Kasumi-1 (cell line): ENCODE measurements around the gene USP4.

Experiments used
- DNase-seq, 2 experiments: peaks; one replicate each; lab custom pipeline; 2025; lab: John Stamatoyannopoulos, UW

USP4 gene

DNA sequence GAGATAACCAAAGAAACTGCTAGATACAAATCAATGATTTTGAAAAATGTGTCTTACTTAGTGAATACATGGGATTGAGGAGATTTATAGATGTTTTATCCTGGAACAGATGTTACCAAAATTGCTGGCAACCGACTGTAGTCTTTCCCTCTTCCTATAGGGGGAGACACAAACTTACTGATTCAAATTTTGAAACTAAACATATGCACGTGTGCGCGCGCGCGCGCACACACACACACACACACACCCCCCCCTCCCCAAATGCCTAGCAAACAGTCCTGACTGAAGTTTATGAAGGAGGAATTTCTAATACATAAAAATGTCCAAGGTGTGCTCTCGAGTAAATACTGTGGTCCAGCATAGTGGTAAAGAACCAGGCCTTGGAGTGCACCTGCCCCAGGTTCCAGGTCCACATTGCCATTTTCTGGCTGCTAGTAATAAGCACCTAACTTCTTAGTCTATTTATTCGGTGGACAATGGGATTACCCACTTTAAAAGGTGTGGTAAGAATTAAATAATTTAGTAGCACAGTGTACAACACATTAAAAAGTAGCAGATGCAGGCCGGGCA, 44.3 kb downstream of the USP4 start:
- DNase-seq = peak; percentile 59 to 68

- DNase-seq = no peak
Measured at GRCh38 chr3:49294343-49294742, 45.5 kb downstream of the USP4 start.

- DNase-seq = no peak
Measured at GRCh38 chr3:49283997-49284396, 55.9 kb downstream of the USP4 start.

- DNase-seq = no peak
Measured at GRCh38 chr3:49279376-49279775, 60.5 kb downstream of the USP4 start.

GRCh38 chr3:49278548-49278947, 61.3 kb downstream of the USP4 start:
- no peak for DNase-seq

DNA sequence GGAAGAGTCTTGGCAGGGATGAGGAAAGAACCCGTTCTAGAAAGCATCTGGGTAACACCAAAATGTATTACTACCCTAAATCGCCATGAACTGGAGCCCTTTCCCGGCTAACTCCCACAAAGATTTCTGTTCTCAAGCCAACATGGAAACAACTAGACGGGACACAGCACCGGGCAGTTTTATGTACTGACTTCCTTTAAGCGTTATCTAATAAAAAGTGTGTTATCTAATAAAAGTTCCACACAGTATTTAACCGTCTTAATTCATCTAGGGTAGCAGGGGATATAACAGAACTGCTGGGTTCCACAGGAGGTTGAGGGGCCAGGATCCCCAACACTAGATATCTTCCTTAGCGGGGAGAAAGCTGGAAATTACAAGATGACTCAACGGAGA, 62.5 kb downstream of the USP4 start:
- no peak for DNase-seq

DNA sequence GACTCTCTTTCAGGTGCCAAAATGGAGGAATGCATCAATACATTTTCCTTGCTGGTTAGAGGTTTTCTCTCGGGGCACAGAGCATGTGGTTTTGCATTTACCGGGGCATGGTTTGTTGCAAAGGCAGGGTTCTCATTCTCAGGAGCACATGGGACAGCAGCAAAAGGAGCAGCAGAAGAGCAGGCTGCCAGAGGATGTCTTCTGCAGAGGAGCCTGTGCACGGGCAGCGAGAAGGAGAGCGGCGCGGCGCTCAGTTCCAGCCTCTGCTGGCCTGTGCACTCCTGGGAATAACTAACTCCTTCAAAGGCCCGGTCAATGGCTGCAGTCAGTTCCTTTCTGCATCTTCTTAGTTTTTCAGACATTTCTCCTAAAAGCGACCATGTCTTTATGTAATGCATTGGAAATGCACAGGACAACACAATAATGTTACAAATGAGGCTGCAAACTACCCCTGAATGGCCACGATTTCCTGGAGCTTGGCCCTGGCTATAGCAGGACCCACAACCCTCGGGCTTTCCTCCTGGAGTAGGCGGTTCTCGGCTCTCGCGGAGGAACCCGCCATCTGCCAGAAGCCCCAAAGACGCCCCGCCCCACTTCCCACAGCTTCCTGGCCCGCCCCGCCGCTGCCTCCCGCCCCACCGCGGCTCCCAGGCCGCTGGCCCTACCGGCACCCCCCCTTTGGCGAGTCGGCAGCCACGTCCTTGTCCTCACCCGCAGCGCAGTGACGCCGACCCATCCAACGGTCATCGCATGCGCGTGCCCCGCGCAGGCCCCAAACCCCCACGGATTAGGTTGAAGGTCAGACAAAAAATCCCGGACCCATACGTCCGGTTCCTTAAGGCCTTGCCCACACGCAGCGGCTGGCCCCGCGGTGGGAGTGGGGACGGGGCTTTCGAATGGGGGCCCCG, 63.1 kb downstream of the USP4 start, which contains the start of gene C3orf62:
C3orf62 (minus strand) TSS at position 758 of the 908 bp plus-strand sequence; CDS start at position 398, 360 bp downstream.
- no peak for DNase-seq

GRCh38 chr3:49273825-49274532, 65.9 kb downstream of the USP4 start:
- no peak for DNase-seq

GRCh38 chr3:49271047-49271446, 68.8 kb downstream of the USP4 start:
- DNase-seq = no peak

- DNase-seq = no peak
Measured at GRCh38 chr3:49270156-49270500, 69.7 kb downstream of the USP4 start.

- DNase-seq = no peak
Measured at GRCh38 chr3:49269443-49270155, 70.3 kb downstream of the USP4 start.

GRCh38 chr3:49266410-49267095, 73.3 kb downstream of the USP4 start:
- DNase-seq = no peak

DNA sequence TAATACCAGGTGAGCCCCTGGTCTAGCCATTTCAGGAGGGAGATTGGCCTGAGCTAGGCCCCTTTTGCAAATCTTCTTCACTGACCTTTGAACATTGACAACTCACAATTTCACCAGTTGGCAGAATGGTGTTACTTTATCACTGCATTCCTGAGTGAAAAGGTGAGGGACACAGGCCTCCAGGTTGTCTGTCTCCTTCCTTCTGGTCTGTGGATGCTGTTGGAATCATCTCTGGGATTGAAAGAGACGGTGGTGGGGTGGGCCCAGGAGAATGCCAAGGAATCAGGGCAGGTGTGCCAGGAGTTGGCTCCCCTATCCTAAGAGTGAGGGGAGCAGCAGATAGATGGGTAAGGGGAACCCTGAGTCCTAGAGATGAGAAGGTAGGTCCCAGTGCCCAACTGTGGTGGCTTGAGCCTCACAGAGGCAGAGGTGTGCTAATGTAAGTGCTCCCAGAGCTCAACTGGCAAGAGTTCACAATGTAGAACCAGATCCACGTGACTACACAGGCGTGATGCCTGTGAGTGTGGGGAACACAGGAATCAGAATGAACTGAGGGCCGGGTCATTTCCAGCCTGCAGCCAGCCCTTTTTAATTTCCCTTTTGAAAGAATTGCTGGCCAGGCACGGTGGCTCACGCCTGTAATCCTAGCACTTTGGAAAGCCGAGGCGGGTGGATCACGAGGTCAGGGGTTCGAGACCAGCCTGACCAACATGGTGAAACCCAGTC, 74.0 kb downstream of the USP4 start:
- no peak for DNase-seq

GRCh38 chr3:49263159-49263889, 76.5 kb downstream of the USP4 start:
- DNase-seq = no peak

DNA sequence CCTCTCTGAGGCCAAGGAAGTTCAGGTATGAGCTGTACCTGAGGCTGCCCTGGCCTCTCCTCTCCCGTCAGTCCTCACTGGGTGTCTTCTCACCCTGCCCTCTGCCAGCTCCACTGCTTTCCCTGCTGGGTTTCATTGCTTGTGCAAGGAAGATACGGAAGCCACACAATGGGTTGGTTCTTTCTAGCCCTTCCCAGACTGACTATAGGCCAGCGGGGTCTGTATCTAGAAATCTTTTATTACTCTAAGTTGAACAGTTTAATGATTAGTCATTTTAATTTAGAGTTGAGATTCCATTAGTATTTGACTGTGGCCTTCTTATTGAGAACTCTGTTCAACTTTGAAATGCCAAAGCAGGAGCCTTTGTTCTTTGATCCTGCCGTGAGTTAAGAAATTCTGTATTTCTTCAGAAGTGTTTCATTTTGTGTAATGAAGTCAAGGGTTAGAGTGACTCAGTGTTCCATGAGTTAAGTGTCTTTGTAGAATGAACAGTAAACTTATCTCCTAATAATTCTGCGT, 79.0 kb downstream of the USP4 start:
- DNase-seq = no peak

- no peak for DNase-seq
Measured at GRCh38 chr3:49257187-49257586, 82.7 kb downstream of the USP4 start.

DNA sequence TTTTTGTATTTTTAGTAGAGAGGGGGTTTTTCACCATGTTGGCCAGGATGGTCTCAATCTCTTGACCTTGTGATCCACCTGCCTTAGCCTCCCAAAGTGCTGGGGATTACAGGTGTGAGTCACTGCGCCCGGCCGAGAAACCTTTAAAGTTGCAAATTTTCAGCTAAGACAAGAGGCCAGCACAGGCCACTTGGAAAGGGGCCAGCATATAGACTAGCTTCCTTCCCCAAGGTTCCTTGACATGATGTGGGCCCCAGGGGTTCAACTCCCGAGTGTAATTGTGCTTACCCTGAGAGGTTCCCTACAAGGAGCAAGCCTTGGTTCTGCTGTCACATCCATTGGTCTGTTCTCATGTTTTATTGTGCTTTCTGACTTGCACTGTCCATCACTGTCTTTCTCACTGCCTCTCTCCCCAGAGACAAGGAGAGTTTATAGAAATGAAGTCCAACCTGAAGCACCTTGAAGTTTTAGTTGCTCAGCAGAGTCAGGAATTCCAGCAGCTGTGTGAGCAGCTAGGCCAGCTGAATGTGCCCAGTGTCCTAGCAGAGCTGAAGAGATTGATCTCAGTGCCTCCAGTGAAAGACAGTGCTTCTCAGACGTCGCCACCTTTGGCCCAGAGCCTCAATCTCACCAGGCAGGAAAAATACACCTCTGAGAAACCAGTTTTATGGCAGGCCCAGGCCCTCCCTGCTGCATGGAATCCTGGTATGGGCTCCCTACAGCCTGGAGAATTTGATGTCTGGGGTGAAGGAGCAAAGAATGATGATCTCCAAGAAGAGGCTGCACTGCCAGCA, 83.9 kb downstream of the USP4 start:
- DNase-seq = no peak

DNA sequence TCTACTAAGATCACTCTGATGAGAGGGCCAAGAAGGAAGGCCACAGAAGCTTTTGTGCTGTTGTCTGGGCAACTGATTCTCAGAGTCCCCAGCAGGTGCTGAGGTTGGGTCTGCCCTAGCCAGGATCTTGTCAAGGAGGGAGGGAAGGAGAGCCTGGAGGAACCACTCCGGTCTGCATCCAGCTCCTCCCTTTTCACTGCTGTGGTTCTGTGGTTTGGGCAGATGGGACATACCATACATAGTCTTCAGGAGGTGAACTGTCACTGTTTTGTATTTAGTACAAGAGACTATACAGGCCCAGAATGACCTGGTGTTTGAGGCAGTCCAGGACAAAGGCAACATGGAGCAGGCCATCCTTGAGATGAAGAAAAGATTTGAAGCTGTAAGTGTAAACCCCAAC, 84.7 kb downstream of the USP4 start:
- peak; percentile 54 to 59 for DNase-seq

DNA sequence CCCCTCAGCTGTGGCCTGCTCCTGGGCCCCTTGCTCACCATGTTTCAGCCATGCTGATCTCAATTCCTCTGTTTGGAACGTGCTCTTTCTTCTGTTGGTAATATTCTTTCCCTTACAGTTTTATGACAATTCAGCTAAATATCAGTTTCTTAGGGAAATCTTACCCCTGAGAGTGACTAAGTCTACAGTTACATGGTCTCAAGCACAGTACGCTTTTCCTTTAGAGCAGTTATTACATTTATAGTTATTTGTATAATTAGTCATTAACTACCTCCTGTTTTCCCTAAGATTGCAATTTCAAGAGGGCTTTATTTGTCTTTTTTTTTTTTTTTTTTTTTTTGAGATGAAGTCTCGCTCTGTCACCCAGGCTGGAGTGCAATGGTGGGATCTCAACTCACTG, 86.3 kb downstream of the USP4 start:
- no peak for DNase-seq
